Measurements from ENCODE around the gene TFAP2A.

DNA sequence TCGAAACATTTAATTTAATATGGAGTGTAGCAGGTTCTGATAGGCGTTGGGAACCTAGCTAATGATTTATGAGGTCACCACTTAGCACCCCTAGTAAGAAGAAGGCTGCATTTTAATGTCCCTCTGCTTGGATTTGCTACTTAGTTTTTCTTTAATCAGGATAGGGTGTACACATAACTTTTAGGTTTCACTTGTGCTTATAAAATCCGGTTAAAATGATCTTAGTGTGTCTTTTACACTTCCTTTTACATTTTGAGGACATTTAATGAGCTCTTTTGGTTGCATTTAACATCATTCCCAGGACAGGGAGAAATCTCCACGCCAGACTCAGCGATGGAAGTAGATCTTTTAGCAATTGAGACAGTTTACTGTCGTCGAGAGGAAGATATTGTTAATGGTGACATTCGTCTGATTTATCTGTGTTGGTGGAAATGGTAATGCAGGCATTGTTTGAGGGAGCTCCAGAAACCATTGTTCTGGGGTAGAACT is 5.6 kb downstream of the TFAP2A start:
- no peak for TF ChIP-seq SPI1 (IDR thresholded peaks at IDR 0.05; ENCODE audit: low read depth, low read length)
- TF ChIP-seq POLR2A (IDR thresholded peaks at IDR 0.05; ENCODE audit: low read depth, low read length): no peak
- no peak for TF ChIP-seq POU2F2 (IDR thresholded peaks at IDR 0.05; ENCODE audit: low read depth, low read length)
- TF ChIP-seq POLR2AphosphoS5 (IDR thresholded peaks at IDR 0.05; ENCODE audit: low read depth, low read length): no peak
